NCI-H1105 treated with DMSO at 0.1 percent for 48 hours (cell line): ENCODE results near the gene LMAN2.
"Not testable (repeated sequence)": the region's sequence is repeated elsewhere in the genome, so short reads cannot be mapped to it uniquely, and the experiment has no call there.

Experiments used
- DNase-seq: peaks from one replicate; lab custom pipeline; 2025; lab: John Stamatoyannopoulos, UW

LMAN2 gene

GRCh38 chr5:177346820-177347219 lies 4.6 kb downstream of the LMAN2 start:
- no peak for DNase-seq

GRCh38 chr5:177344891-177345290 lies 6.6 kb downstream of the LMAN2 start:
- DNase-seq, result no peak

GRCh38 chr5:177343777-177344176 lies 7.7 kb downstream of the LMAN2 start:
- DNase-seq, result no peak

- DNase-seq, result not testable (repeated sequence)
These were observed 8.5 kb downstream of the LMAN2 start for GRCh38 chr5:177343000-177343399.

- DNase-seq, result no peak
These were observed 12.3 kb downstream of the LMAN2 start for GRCh38 chr5:177339107-177339638.

GRCh38 chr5:177338251-177339106 lies 13.0 kb downstream of the LMAN2 start:
- DNase-seq, result no peak

- DNase-seq, result no peak
These were observed 14.6 kb downstream of the LMAN2 start for GRCh38 chr5:177336603-177337494.

- DNase-seq, result no peak
These were observed 15.4 kb downstream of the LMAN2 start for GRCh38 chr5:177336112-177336511.

GRCh38 chr5:177335701-177336065 lies 15.8 kb downstream of the LMAN2 start:
- DNase-seq, result no peak

GRCh38 chr5:177334781-177335700 lies 16.4 kb downstream of the LMAN2 start:
- no peak for DNase-seq

GRCh38 chr5:177334155-177334551 lies 17.3 kb downstream of the LMAN2 start:
- no peak for DNase-seq

- no peak for DNase-seq
These were observed 17.9 kb downstream of the LMAN2 start for GRCh38 chr5:177333420-177334154.

GRCh38 chr5:177332896-177333260 lies 18.6 kb downstream of the LMAN2 start:
- no peak for DNase-seq

- DNase-seq, result no peak
These were observed 19.2 kb downstream of the LMAN2 start for GRCh38 chr5:177332031-177332895.

- no peak for DNase-seq
These were observed 20.3 kb downstream of the LMAN2 start for GRCh38 chr5:177330991-177331842.

GRCh38 chr5:177329883-177330282 lies 21.6 kb downstream of the LMAN2 start:
- no peak for DNase-seq

- no peak for DNase-seq
These were observed 22.8 kb downstream of the LMAN2 start for GRCh38 chr5:177328545-177329231.
